Activated B cell treated with CpG ODN at 0.5 μM for 24 hours (primary cell): ENCODE results near the gene PLAC1. TPM values are rescaled to one million over a fixed set of nuclear protein-coding genes. Genes with fewer than 3 reads are reported as not detected.

Source experiments
- ATAC-seq: fragments of 200-7000 bp; cut with Tn5 transposase; one replicate; pipeline ENCODE4 v1.10.0; 2021; ENCODE audit warnings: low read depth, mild to moderate bottlenecking, moderate library complexity
- CTCF ChIA-PET: fragments of 350-600 bp; sonication (Branson Sonifier 250); formaldehyde crosslinking; loops from one replicate; lab custom pipeline; 2021; ENCODE audit warnings: antibody characterized with exemption; lab: Charles Lee
- POLR2A ChIA-PET: fragments of 350-600 bp; sonication (Branson Sonifier 250); formaldehyde crosslinking; loops from one replicate; lab custom pipeline; 2021; ENCODE audit warnings: antibody characterized with exemption; lab: Charles Lee
- DNase-seq: peaks from one replicate; pipeline ENCODE4 v3.0.0; 2022
- H3K27ac Mint-ChIP-seq: one replicate; pipeline ENCODE4 v1.8.0; 2020; ENCODE audit warnings: mixed read lengths
- H3K27me3 Mint-ChIP-seq: one replicate; pipeline ENCODE4 v1.8.0; 2021; ENCODE audit warnings: mixed read lengths
- H3K36me3 Mint-ChIP-seq: one replicate; pipeline ENCODE4 v1.8.0; 2021; ENCODE audit warnings: low read depth, mixed read lengths
- H3K4me1 Mint-ChIP-seq: one replicate; pipeline ENCODE4 v1.8.0; 2021; ENCODE audit warnings: mixed read lengths
- H3K4me3 Mint-ChIP-seq: one replicate; pipeline ENCODE4 v1.8.0; 2020; ENCODE audit warnings: mild to moderate bottlenecking, mixed read lengths
- H3K9me3 Mint-ChIP-seq: one replicate; pipeline ENCODE4 v1.8.0; 2020; ENCODE audit warnings: mixed read lengths
- CTCF ChIP-seq: fragments of 200-600 bp; IDR thresholded peaks from one replicate; pipeline ENCODE4 v1.8.0; 2022; ENCODE audit warnings: antibody characterized with exemption, mild to moderate bottlenecking
- intact Hi-C: fragments of 100-400 bp; cut with micrococcal nuclease; formaldehyde crosslinking; loops from one replicate; pipeline ENCODE4 v1.15.1; 2024
- total RNA-seq: library from RNA; stranded (reverse); gene quantifications from 2 replicates; pipeline ENCODE4 v1.2.3, GENCODE V29; 2022

Gene PLAC1
- total RNA-seq, 1 donor from 2014 or later, result not detected

DNA sequence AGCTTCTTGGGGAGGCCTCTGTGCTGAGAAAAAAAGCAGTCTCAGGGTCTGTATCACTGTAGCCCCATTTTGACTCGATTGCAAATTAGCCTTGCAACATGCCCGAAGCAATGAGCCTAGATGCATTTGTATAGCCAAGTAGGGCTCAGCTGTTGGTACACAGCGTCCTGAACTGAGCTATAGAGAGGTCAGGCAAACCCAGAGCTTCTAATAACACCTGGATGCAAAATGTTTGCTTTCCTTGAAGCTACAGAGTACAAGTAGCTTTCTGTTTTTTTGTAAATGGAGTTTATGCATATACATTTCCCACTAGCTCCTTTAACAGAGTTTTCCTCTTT, 87.8 kb downstream of the PLAC1 start:
- H3K4me1 Mint-ChIP-seq, result no peaks in the 10 kb centered on the region
- intact Hi-C loops, result no loop called here
- no peak for TF ChIP-seq CTCF
- DNase-seq (no peak), ATAC-seq (no peak)
- H3K27me3 Mint-ChIP-seq, result no peaks in the 10 kb centered on the region
- POLR2A ChIA-PET, result no interaction called here
- no peaks in the 10 kb centered on the region for H3K9me3 Mint-ChIP-seq
- no peak overlapping the region for H3K27ac Mint-ChIP-seq
- no peak overlapping the region for H3K4me3 Mint-ChIP-seq
- CTCF ChIA-PET, result no interaction called here
- no peaks in the 10 kb centered on the region for H3K36me3 Mint-ChIP-seq

DNA sequence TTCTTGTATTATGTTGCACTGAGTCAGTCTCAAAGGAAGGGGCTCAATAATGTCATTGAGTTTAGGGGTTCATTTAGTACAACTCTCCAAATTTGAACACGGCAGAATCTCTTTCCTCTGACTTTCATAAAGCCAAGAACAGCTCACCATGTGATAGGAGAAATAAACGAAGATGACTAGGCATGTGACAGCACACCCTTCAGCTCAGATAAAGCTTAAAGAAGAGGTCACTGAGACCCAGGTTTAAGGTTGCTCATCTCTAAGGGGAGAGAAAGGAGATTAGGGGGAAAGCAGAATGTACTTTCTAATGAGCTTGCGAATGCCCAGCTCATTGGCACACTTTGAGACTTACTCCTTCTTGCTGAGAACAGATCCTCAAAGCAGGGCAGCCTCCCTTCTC, 89.0 kb downstream of the PLAC1 start:
- Mint-ChIP-seq H3K36me3 (no peaks in the 10 kb centered on the region), H3K4me1 (no peaks in the 10 kb centered on the region), H3K9me3 (no peaks in the 10 kb centered on the region), H3K4me3 (no peak overlapping the region), H3K27ac (no peak overlapping the region), H3K27me3 (no peaks in the 10 kb centered on the region)
- no peak for TF ChIP-seq CTCF
- no peak for ATAC-seq
- ChIA-PET CTCF (no interaction called here), POLR2A (no interaction called here)
- intact Hi-C loops, result no loop called here
- no peak for DNase-seq

DNA sequence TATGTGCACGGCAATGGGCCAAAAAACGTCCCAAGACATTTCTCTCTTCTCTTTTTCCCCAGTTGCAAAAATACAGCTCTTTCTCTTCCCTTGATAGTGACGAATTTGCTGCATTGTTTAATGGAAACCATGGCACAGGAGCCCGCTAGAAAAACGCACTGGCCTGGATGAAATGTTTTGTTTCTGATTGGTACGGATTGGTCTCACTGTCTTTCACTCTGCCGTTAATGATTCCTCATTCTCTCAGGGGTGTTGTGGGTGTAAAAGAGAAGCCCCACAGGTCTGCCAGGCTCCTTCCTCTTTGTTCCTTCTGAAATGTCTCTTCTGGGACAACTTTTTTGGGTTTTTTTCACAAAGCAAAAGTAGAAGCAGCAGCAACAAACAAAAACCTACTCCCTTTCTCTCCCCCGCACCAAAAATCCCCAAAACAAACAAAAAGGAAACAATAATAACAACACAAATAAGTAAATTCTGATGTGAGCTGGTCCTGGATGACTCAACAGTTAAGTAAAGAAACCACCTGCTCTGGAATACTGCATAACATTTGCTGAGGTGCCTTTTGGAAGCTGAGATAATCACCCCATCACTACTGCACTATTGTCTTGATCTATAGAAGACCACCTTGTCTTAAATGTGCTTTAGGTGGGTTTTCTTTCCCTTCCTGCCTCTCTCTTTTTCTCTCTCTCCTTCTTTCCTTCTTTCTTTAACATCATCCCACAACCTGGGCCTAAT, 89.8 kb downstream of the PLAC1 start:
- no peaks in the 10 kb centered on the region for H3K36me3 Mint-ChIP-seq
- H3K27me3 Mint-ChIP-seq, result no peaks in the 10 kb centered on the region
- DNase-seq (no peak), ATAC-seq (no peak)
- H3K4me3 Mint-ChIP-seq, result no peak overlapping the region
- no peaks in the 10 kb centered on the region for H3K9me3 Mint-ChIP-seq
- TF ChIP-seq CTCF, result no peak
- no peaks in the 10 kb centered on the region for H3K4me1 Mint-ChIP-seq
- intact Hi-C loops, result no loop called here
- CTCF ChIA-PET, result no interaction called here
- H3K27ac Mint-ChIP-seq, result no peak overlapping the region
- POLR2A ChIA-PET, result no interaction called here

- no peaks in the 10 kb centered on the region for H3K36me3 Mint-ChIP-seq
- H3K4me3 Mint-ChIP-seq, result no peak overlapping the region
- no peak for DNase-seq
- H3K9me3 Mint-ChIP-seq, result no peaks in the 10 kb centered on the region
- TF ChIP-seq CTCF, result no peak
- POLR2A ChIA-PET, result no interaction called here
- H3K4me1 Mint-ChIP-seq, result no peaks in the 10 kb centered on the region
- intact Hi-C loops, result no loop called here
- CTCF ChIA-PET, result no interaction called here
- peaks cover 5% of the 10 kb centered on the region for H3K27me3 Mint-ChIP-seq
- no peak for ATAC-seq
- no peak overlapping the region for H3K27ac Mint-ChIP-seq
Observed at GRCh38 chrX:134566506-134566905, 91.8 kb downstream of the PLAC1 start.

DNA sequence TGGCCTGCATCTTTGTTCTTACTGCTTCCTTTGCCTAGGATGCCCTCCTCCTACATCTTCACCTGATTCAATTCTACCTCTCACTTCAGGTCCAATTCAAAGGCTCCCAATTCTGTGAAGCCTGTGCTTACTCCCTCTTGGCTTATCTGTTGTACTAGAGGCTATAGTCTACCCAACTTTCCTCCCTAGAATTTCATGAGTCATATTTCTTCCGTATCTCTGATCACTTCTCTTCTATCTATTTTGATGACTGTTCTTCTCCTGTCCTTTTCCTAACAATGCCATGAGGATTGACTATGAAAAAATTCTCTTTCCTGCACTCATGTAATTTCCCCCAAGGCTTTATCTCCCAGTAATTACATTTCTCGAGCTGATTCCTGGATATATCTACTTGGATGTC, 96.3 kb downstream of the PLAC1 start:
- no peak for ATAC-seq
- ChIA-PET CTCF (no interaction called here), POLR2A (no interaction called here)
- no peak overlapping the region for H3K27ac Mint-ChIP-seq
- H3K27me3 Mint-ChIP-seq, result peaks cover 5% of the 10 kb centered on the region
- TF ChIP-seq CTCF, result no peak
- intact Hi-C loops, result no loop called here
- no peak overlapping the region for H3K4me3 Mint-ChIP-seq
- no peak for DNase-seq
- H3K4me1 Mint-ChIP-seq, result no peaks in the 10 kb centered on the region
- H3K9me3 Mint-ChIP-seq, result no peaks in the 10 kb centered on the region
- no peaks in the 10 kb centered on the region for H3K36me3 Mint-ChIP-seq
